OCI-LY3 (cell line): ENCODE results near the gene ARHGAP40.

Experiments
- H2AFZ ChIP-seq: fragments of 200-600, 300-600 bp; shearing (Covaris generic); 2 replicates; pipeline ENCODE4 v1.6.0; 2014; ENCODE audit warnings: antibody characterized with exemption, low read depth, low read length
- H3K27ac ChIP-seq: fragments of 200-600, 300-600 bp; sonication (generic); 2 replicates; pipeline ENCODE4 v1.5.1; 2014; ENCODE audit warnings: mild to moderate bottlenecking, low read length, moderate library complexity, mixed read lengths
- H3K27me3 ChIP-seq: fragments of 200-600, 300-600 bp; sonication (generic); 2 replicates; pipeline ENCODE4 v1.6.1; 2014; ENCODE audit warnings: low read depth, low read length, mixed read lengths
- H3K36me3 ChIP-seq: fragments of 200-600, 300-600 bp; sonication (generic); replicated peaks from 2 replicates; pipeline ENCODE3; 2014; ENCODE audit warnings: low read depth, low read length, mixed read lengths
- H3K4me1 ChIP-seq: fragments of 300-600, 200-600 bp; sonication (generic); 2 replicates; pipeline ENCODE4 v1.6.1; 2014; ENCODE audit warnings: low read length, mixed read lengths
- H3K4me2 ChIP-seq: fragments of 200-600, 300-600 bp; sonication (generic); 2 replicates; pipeline ENCODE4 v1.6.1; 2014; ENCODE audit warnings: low read length, mixed read lengths
- H3K4me3 ChIP-seq: fragments of 300-600, 200-600 bp; sonication (generic); 2 replicates; pipeline ENCODE4 v1.5.1; 2014; ENCODE audit warnings: antibody characterized with exemption, mild to moderate bottlenecking, low read length, moderate library complexity
- H3K79me2 ChIP-seq: fragments of 300-600, 200-600 bp; shearing (Covaris generic); 2 replicates; pipeline ENCODE4 v1.6.1; 2014; ENCODE audit warnings: mild to moderate bottlenecking, low read length, mixed read lengths
- H3K9ac ChIP-seq: fragments of 300-600, 200-600 bp; shearing (Covaris generic); 2 replicates; pipeline ENCODE4 v1.6.0; 2014; ENCODE audit warnings: mild to moderate bottlenecking, low read length, moderate library complexity
- H3K9me3 ChIP-seq: fragments of 200-600, 300-600 bp; shearing (Covaris generic); 2 replicates; pipeline ENCODE4 v1.6.1; 2014; ENCODE audit warnings: low read length, mixed read lengths; ENCODE audit not compliant: insufficient read depth
- H4K20me1 ChIP-seq: fragments of 200-600, 300-600 bp; sonication (generic); 2 replicates; pipeline ENCODE4 v1.6.1; 2016; ENCODE audit warnings: low read length, mixed read lengths; ENCODE audit not compliant: insufficient read depth
- CTCF ChIP-seq: fragments of 200-600, 300-600 bp; sonication (generic); IDR thresholded peaks from 2 replicates; pipeline ENCODE4 v1.5.1; 2014; ENCODE audit warnings: antibody characterized with exemption, low read length, low read depth
- EZH2phosphoT487 ChIP-seq: fragments of 200-600 bp; shearing (Covaris generic); IDR thresholded peaks from 2 replicates; pipeline ENCODE4 v1.6.1; 2018; ENCODE audit warnings: antibody characterized with exemption, mixed run types, low read depth

The ARHGAP40 gene

GRCh38 chr20:38669688-38670087 is 68.1 kb downstream of the ARHGAP40 start:
- TF ChIP-seq EZH2phosphoT487 = no peak
- no peak for TF ChIP-seq CTCF

DNA sequence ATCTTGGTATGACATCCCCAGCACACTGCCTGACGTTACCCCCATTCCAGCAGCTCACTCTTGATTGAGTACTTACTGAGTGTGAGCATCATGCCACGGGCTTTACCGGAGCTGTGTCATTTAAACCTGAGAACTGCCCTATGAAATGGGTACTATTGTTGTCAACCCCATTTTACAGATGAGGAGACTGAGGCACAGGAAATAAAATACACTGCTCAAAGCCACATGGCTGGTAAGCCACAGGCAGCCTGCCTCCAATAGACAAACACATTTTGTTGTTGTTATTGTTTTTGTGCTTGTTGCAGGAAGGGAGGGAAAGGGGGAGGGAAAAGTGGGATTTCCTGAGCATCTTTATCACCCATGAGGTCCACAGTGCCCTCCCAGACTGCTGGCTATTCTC is 69.2 kb downstream of the ARHGAP40 start:
- H3K4me3 ChIP-seq = no peak overlapping the region
- H3K4me1 ChIP-seq = no peaks in the 10 kb centered on the region
- H3K9ac ChIP-seq = no peak overlapping the region
- TF ChIP-seq EZH2phosphoT487 (no peak), CTCF (no peak)
- no peak overlapping the region for H3K4me2 ChIP-seq
- no peaks in the 10 kb centered on the region for H3K79me2 ChIP-seq
- H3K36me3 ChIP-seq = no peaks in the 10 kb centered on the region
- no peaks in the 10 kb centered on the region for H3K9me3 ChIP-seq
- peaks cover 43% of the 10 kb centered on the region for H3K27me3 ChIP-seq
- no peak overlapping the region for H3K27ac ChIP-seq
- H4K20me1 ChIP-seq = no peaks in the 10 kb centered on the region
- H2AFZ ChIP-seq = no peak overlapping the region

More at GRCh38 chr20:38669688-38670087, 68.1 kb downstream of the ARHGAP40 start:
- Histone ChIP-seq H3K36me3 (no peaks in the 10 kb centered on the region), H3K4me2 (no peak overlapping the region), H3K4me3 (no peak overlapping the region), H3K27ac (no peak overlapping the region), H2AFZ (no peak overlapping the region), H4K20me1 (no peaks in the 10 kb centered on the region), H3K4me1 (no peaks in the 10 kb centered on the region), H3K9ac (no peak overlapping the region), H3K27me3 (peaks cover 54% of the 10 kb centered on the region), H3K79me2 (no peaks in the 10 kb centered on the region), H3K9me3 (no peaks in the 10 kb centered on the region)

GRCh38 chr20:38671186-38671585 is 69.6 kb downstream of the ARHGAP40 start:
- Histone ChIP-seq H4K20me1 (no peaks in the 10 kb centered on the region), H3K9me3 (no peaks in the 10 kb centered on the region), H3K4me2 (no peak overlapping the region), H3K4me1 (no peaks in the 10 kb centered on the region), H3K79me2 (no peaks in the 10 kb centered on the region), H3K4me3 (no peak overlapping the region), H2AFZ (no peak overlapping the region), H3K9ac (no peak overlapping the region), H3K27me3 (peaks cover 39% of the 10 kb centered on the region), H3K36me3 (no peaks in the 10 kb centered on the region), H3K27ac (no peak overlapping the region)
- no peak for TF ChIP-seq CTCF
- no peak for TF ChIP-seq EZH2phosphoT487

DNA sequence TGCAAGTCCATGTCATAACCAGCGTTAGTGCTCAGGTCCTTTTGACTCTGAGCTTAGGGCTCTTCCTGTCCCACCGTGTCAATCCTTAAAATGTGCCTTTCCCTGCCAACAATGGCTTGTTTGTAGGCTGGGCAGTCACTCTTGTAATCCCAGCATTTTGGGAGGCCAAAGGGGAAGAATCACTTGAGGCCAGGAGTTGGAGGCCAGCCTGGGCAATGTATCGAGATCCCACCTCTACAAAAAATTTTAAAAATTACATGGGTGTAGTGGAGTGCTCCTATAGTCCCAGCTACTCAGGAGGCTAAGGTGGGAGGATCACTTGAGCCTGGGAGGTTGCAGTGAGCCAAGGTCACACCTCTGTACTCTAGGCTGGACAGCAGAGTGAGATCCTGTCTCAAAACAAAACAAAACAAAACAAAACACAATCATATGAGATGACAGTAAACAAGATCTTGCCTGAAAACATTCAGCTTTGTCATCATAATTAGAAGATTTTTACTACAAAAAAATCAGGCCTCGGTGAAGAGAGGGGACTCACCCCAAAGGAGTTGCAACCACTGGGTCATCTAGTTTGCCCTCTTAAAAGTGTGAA is 70.2 kb downstream of the ARHGAP40 start:
- Histone ChIP-seq H3K9ac (no peak overlapping the region), H4K20me1 (no peaks in the 10 kb centered on the region), H3K79me2 (no peaks in the 10 kb centered on the region), H3K4me3 (no peak overlapping the region), H3K36me3 (no peaks in the 10 kb centered on the region), H3K27ac (no peak overlapping the region), H2AFZ (no peak overlapping the region), H3K27me3 (peaks cover 39% of the 10 kb centered on the region), H3K4me2 (no peak overlapping the region), H3K9me3 (no peaks in the 10 kb centered on the region), H3K4me1 (no peaks in the 10 kb centered on the region)
- TF ChIP-seq EZH2phosphoT487 = no peak
- TF ChIP-seq CTCF = no peak
